ENCODE data around the gene TUFT1.

DNA sequence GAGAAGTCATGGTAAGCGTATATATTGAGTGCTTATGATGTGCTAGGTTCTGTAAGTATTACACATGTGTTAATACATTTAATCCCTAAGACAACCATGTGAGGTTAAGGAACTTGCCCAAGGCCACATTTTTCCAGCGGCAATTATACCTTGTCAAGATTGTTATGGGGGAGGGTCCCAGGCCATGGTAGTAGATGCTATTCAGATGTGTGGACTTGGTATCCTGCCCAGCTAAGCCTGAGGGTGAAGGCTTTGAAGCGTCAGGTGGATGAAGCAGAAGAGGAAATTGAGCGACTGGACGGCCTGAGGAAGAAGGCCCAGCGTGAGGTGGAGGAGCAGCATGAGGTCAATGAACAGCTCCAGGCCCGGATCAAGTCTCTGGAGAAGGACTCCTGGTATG, 3.6 kb upstream of the TUFT1 start:
- TF ChIP-seq CHD2 (IDR thresholded peaks at IDR 0.05; ENCODE audit: low read depth, low read length) (no peak), POLR2AphosphoS5 (IDR thresholded peaks at IDR 0.05; ENCODE audit: low read depth, low read length) (no peak), EZH2 (conservative IDR thresholded peaks at IDR 0.05; ENCODE audit: low read depth, low read length) (no peak), POLR2A (IDR thresholded peaks at IDR 0.05; ENCODE audit: insufficient read depth in 1 of 2, low read depth in 2 of 2, low read length in 2 of 2) (no peak)
